SKM-1 treated with dmso at 0.1 percent for 144 hours (cell line): ENCODE data around the gene RBM8A.
A peak's percentile ranks its signal among the peaks of the same experiment; 100 is the strongest.
"Not testable (repeated sequence)": the region's sequence is repeated elsewhere in the genome, so short reads cannot be mapped to it uniquely, and the experiment has no call there.

Experiments used
- DNase-seq: peaks from one replicate; lab custom pipeline; 2025; ENCODE audit not compliant: unreplicated experiment; lab: John Stamatoyannopoulos, UW

Gene RBM8A

GRCh38 chr1:145956781-145957442 is 29.6 kb upstream of the RBM8A start:
- DNase-seq, result no peak

- no peak for DNase-seq
These were observed 29.1 kb upstream of the RBM8A start for GRCh38 chr1:145956361-145956760.

GRCh38 chr1:145955436-145955835 is 28.2 kb upstream of the RBM8A start:
- no peak for DNase-seq

- no peak for DNase-seq
These were observed 26.6 kb upstream of the RBM8A start for GRCh38 chr1:145953861-145954260.

- DNase-seq, result no peak
These were observed 25.6 kb upstream of the RBM8A start for GRCh38 chr1:145952903-145953302.

GRCh38 chr1:145951526-145951925 is 24.2 kb upstream of the RBM8A start:
- no peak for DNase-seq

- DNase-seq, result no peak
These were observed 21.9 kb upstream of the RBM8A start for GRCh38 chr1:145949219-145949618.

GRCh38 chr1:145947551-145947950 is 20.3 kb upstream of the RBM8A start:
- DNase-seq, result no peak

GRCh38 chr1:145946477-145946986 is 19.2 kb upstream of the RBM8A start:
- no peak for DNase-seq

- no peak for DNase-seq
These were observed 17.2 kb upstream of the RBM8A start for GRCh38 chr1:145944532-145944931.

- DNase-seq, result no peak
These were observed 15.6 kb upstream of the RBM8A start for GRCh38 chr1:145942871-145943270.

- DNase-seq, result no peak
These were observed 15.1 kb upstream of the RBM8A start for GRCh38 chr1:145942405-145942804.

- DNase-seq, result no peak
These were observed 10.2 kb upstream of the RBM8A start for GRCh38 chr1:145937436-145937835.

- DNase-seq, result no peak
These were observed 9.0 kb upstream of the RBM8A start for GRCh38 chr1:145936247-145936646.

GRCh38 chr1:145935708-145936107 is 8.4 kb upstream of the RBM8A start:
- no peak for DNase-seq

- peak; percentile 66 for DNase-seq
These were observed 5.3 kb upstream of the RBM8A start for GRCh38 chr1:145932522-145933009.

GRCh38 chr1:145927916-145928643 is 796 bp upstream of the RBM8A start:
- DNase-seq, result no peak

- no peak for DNase-seq
These were observed 610 bp downstream of the RBM8A start for GRCh38 chr1:145926686-145927062.

GRCh38 chr1:145922266-145922665 is 5.0 kb downstream of the RBM8A start:
- no peak for DNase-seq

- not testable (repeated sequence) for DNase-seq
These were observed 7.0 kb downstream of the RBM8A start for GRCh38 chr1:145920297-145920696.

GRCh38 chr1:145918992-145919939 is 8.0 kb downstream of the RBM8A start:
- DNase-seq, result peak; percentile 29
